Activated effector memory CD4-positive, alpha-beta T cell treated with Interleukin-2 at 50 U/mL for 16 hours (primary cell): Measurements from ENCODE around the gene RNF25.
"Not testable (repeated sequence)": the region's sequence is repeated elsewhere in the genome, so short reads cannot be mapped to it uniquely, and the experiment has no call there.

Experiments
- DNase-seq: peaks from one replicate; pipeline ENCODE4 v3.0.0-alpha.2; 2020

Gene RNF25

GRCh38 chr2:218671654-218672566 lies at the start of gene RNF25, which contains the start of gene STK36:
RNF25 (minus strand) TSS chr2:218672002; CDS start chr2:218671970, 32 bp downstream.
STK36 (plus strand) TSS chr2:218672086; CDS start chr2:218672830, 744 bp downstream.
- peak; percentile 72 for DNase-seq

GRCh38 chr2:218721488-218721887 lies 49.7 kb upstream of the RNF25 start:
- DNase-seq = no peak

GRCh38 chr2:218720048-218721041 lies 48.5 kb upstream of the RNF25 start:
- DNase-seq = no peak

DNA sequence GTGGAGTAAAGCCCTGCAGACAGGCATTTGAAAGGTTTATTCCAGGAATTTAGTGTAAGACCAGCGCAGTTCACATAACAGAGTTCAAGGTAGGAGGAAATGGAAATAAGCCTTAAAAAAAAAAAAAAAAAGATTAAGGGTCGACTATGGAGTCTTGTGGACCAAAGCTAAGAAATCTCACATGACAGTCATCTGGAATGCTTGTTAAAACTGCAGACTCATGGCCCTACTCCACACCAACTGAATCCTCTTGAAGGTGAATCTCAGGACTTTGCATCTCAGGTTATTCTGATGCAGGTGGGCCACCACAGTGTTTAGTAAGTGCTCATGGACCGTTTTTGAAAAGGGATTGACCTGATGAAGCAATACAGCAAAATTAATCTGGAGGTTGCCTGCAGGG lies 47.7 kb upstream of the RNF25 start:
- no peak for DNase-seq

- no peak for DNase-seq
Observed at GRCh38 chr2:218718058-218718457, 46.3 kb upstream of the RNF25 start.

- no peak for DNase-seq
Observed at GRCh38 chr2:218717262-218717661, 45.5 kb upstream of the RNF25 start.

- no peak for DNase-seq
Observed at GRCh38 chr2:218716070-218716469, 44.3 kb upstream of the RNF25 start.

DNA sequence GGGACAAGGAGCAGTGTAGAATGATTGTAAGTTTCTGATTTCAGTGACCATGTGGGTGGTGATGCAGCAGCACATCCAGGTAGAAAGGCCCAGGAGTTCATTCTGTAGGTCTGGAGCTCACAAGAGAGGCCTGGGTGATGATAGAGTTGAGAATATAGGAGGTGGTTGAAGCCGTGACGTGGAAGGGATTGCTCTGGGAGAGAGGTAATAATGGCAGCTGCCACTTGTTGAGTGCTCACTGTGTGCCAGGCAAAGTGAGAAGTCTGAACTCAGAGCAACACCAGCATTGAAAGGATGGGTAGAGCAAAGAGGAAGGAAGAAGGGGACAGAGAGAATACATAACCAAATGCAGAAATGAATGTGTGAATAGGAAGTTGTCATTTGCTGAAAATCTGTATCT lies 42.1 kb upstream of the RNF25 start:
- DNase-seq = no peak

GRCh38 chr2:218711550-218711929 lies 39.7 kb upstream of the RNF25 start:
- DNase-seq = no peak

DNA sequence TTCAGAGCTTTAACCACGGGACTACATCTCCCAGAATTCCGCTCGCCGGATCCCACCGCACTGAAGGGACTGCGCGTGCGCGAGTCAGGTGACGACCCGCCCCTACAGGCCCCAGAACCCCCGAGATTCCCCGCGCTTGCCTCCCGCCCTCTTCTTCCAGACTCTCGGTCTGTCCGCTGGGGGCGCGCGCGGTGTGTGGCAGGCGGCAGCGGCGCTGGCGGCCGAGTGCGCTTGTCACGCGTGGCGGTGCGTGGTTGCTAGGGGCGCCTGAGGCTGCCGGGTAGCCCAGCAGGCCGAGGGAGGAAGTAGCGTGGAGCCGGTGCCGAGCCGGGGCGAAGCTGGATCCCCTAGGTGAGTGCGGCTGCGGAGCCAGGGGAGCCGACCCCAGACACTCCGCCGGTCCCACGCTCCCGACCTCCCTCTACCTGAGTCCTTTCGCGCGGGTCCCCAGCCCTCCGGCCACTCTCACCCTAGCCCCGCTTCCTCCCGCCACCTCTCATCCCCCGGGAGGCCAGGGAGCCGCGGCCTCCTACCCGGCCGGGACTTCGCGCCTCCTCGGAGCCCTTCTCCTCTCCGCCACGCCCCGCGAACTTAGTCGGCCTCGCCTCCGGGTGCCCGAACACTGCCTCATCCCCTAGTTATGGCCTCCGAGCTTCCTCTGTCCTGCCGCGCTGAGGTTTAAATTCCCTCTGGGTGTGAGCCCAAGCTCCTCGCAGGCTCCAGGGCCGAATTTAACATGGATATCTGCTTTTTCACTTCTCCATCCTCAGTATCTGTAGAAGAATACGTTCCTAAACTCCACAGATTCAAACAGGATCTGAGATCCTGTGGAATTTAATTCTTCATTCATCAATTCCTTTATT lies 39.1 kb upstream of the RNF25 start, which contains the start of gene TTLL4:
Gene TTLL4, plus strand, starts transcription at position 149 of the 863 bp plus-strand sequence. CDS start 26,842 bp downstream, outside the sequence.
- peak; percentile 98 for DNase-seq

- no peak for DNase-seq
Observed at GRCh38 chr2:218710334-218710686, 38.5 kb upstream of the RNF25 start.

- no peak for DNase-seq
Observed at GRCh38 chr2:218709908-218710307, 38.1 kb upstream of the RNF25 start.

DNA sequence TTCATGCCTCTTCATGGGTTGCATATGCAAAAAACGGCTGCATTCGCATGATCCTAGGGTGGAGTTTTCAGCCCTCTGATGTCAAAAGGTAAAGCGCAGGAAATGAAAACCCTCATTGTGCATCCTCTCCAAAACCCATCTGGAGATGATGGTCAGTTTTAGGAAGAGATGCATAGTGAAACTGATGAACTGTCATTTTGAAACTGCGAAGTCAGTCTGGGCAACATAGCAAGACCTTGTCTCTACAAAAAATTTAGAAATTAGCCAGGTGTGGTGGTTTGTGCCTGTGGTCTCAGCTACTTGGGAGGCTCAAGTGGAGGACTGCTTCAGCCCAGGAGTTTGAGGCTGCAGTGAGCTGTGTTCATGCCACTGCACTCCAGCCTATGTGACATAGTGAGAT lies 36.3 kb upstream of the RNF25 start:
- DNase-seq = no peak

GRCh38 chr2:218703341-218703740 lies 31.5 kb upstream of the RNF25 start:
- no peak for DNase-seq

DNA sequence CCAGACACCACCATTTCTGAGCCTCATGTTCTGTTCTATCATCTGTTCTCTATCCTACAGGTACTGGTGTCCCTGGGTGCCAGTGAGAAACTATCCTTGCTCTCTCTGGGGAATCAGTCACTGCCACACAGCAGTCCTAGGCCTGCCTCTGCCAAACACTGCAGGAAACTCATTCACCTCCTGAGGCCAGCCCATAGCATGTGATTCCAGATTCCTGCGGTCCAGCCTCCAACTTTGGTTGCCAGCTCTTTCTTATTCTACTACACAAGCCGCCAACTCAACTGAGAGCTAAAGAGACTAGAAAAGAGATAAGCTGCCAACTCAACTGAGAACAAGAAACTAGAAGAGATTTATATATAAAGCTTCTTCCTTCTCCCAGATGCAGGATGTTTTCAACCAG lies 30.0 kb upstream of the RNF25 start:
- DNase-seq = no peak

- DNase-seq = no peak
Observed at GRCh38 chr2:218698885-218699284, 27.1 kb upstream of the RNF25 start.

- no peak for DNase-seq
Observed at GRCh38 chr2:218694405-218695145, 22.8 kb upstream of the RNF25 start.

DNA sequence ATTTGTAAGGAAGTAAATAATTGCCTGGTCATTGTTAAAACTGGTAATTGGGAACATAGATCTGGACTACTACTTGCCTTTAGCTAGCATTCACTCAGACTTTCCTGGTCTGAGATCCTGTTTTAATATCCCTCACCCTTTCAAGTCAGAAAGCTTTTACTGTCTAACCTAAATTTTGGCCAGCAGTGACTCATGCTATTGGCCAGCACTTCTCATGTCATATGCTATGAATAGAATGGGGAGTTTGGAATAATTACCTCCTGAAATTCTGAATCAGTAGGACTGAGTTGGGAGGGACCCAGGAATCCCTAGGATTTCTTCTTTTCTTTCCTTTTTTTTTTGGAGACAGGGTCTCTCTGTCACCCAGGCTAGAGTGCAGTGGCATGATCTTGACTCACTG lies 19.4 kb upstream of the RNF25 start:
- no peak for DNase-seq

GRCh38 chr2:218687400-218688060 lies 15.7 kb upstream of the RNF25 start:
- DNase-seq = not testable (repeated sequence)

DNA sequence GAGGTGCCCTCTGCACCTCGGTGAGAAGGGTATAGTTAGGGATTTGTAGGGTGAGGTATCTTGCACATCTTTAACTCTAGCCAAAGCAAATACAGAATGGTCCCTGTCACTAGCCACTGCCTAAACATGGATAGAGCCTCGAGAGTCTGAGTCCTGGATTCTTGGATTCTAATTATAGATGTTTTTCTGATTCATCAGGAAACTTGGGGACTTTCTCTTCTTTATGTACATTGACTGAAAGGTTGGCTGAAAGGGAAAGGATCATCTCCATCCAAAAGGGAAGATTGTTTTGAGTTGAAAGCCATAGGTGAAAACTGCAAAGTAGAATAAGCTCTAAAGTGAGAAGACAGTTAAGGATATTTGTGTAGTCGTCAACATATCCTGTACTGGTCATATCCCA lies 8.3 kb upstream of the RNF25 start:
- no peak for DNase-seq

- no peak for DNase-seq
Observed at GRCh38 chr2:218679119-218679518, 7.3 kb upstream of the RNF25 start.
